SK-N-SH (cell line): ENCODE data around the gene RAD51B. TPM values are rescaled to one million over a fixed set of nuclear protein-coding genes. Genes with fewer than 3 reads are reported as not detected.

Experiments used
- CTCF ChIA-PET: fragments of 300-600, 350-600 bp; formaldehyde crosslinking; extraction: SDS; loops from one replicate; lab custom pipeline; 2021; lab: Yijun Ruan, JAX
- POLR2A ChIA-PET: fragments of 350-600 bp; sonication (Branson Sonifier 250); formaldehyde crosslinking; extraction: SDS; loops from one replicate; lab custom pipeline; 2020; ENCODE audit warnings: antibody characterized with exemption, inconsistent platforms; lab: Yijun Ruan, JAX
- DNase-seq: peaks from one replicate; pipeline ENCODE4 v3.0.0; 2012
- H2AFZ ChIP-seq: fragments of 200-600 bp; sonication (generic); 2 replicates; pipeline ENCODE4 v1.8.1; 2016; ENCODE audit warnings: antibody characterized with exemption, mild to moderate bottlenecking, low read depth
- H3F3A ChIP-seq: fragments of 200-600 bp; sonication (generic); replicated peaks from 2 replicates; pipeline ENCODE3; 2016; ENCODE audit warnings: antibody characterized with exemption, mild to moderate bottlenecking; ENCODE audit not compliant: insufficient read depth
- H3K27ac ChIP-seq, 2 experiments: fragments of 200-500 bp in 1 of 2; fragments of 200-600 bp in 1 of 2; sonication (Bioruptor generic) in 1 of 2; sonication (generic), shearing (Covaris generic) in 1 of 2; 2 replicates each; pipeline versions ENCODE4 v1.5.1 to v1.6.1; 2014 to 2016; ENCODE audit warnings: low read depth in 2 of 2, inconsistent platforms in 1 of 2, low read length in 1 of 2, mild to moderate bottlenecking in 1 of 2, mixed read lengths in 1 of 2
- H3K27me3 ChIP-seq: fragments of 200-600 bp; sonication (generic), shearing (Covaris generic); 2 replicates; pipeline ENCODE4 v1.6.1; 2016; ENCODE audit warnings: mixed run types; ENCODE audit not compliant: insufficient read depth
- H3K36me3 ChIP-seq, 2 experiments: fragments of 200-500 bp in 1 of 2; fragments of 200-600 bp in 1 of 2; sonication (Bioruptor generic) in 1 of 2; sonication (generic) in 1 of 2; replicated peaks in 1 of 2; 2 replicates each; pipeline versions ENCODE3 to v1.5.1; 2014 to 2016; ENCODE audit warnings: low read length in 1 of 2, mild to moderate bottlenecking in 1 of 2; ENCODE audit not compliant: insufficient read depth in 2 of 2, control insufficient read depth in 1 of 2
- H3K4me1 ChIP-seq, 2 experiments: fragments of 200-500 bp in 1 of 2; fragments of 200-600 bp in 1 of 2; sonication (Bioruptor generic) in 1 of 2; sonication (generic), shearing (Covaris generic) in 1 of 2; 2 replicates each; pipeline versions ENCODE4 v1.5.1 to v1.6.1; 2014 to 2016; ENCODE audit warnings: low read depth in 1 of 2, low read length in 1 of 2, mixed run types in 1 of 2; ENCODE audit not compliant: insufficient read depth in 2 of 2, control insufficient read depth in 1 of 2
- H3K4me2 ChIP-seq: fragments of 200-600 bp; sonication (generic), shearing (Covaris generic); 2 replicates; pipeline ENCODE4 v1.6.1; 2017; ENCODE audit warnings: mixed run types
- H3K4me3 ChIP-seq, 2 experiments: fragments of 200-500 bp in 1 of 2; fragments of 200-600 bp in 1 of 2; sonication (Bioruptor generic) in 1 of 2; sonication (generic), shearing (Covaris generic) in 1 of 2; 2 replicates each; pipeline versions ENCODE4 v1.5.1 to v1.8.1; 2014 to 2016; ENCODE audit warnings: low read depth in 2 of 2, inconsistent platforms in 1 of 2, low read length in 1 of 2, mild to moderate bottlenecking in 1 of 2, mixed read lengths in 1 of 2, moderate library complexity in 1 of 2
- H3K79me2 ChIP-seq: fragments of 200-600 bp; sonication (generic); 2 replicates; pipeline ENCODE4 v1.8.1; 2017; ENCODE audit warnings: mild to moderate bottlenecking; ENCODE audit not compliant: insufficient read depth
- H3K9ac ChIP-seq: fragments of 200-600 bp; sonication (generic); 2 replicates; pipeline ENCODE4 v1.6.1; 2017; ENCODE audit warnings: mixed run types
- H3K9me2 ChIP-seq: fragments of 200-600 bp; sonication (generic); 2 replicates; pipeline ENCODE4 v1.6.1; 2017; ENCODE audit warnings: mixed run types
- H3K9me3 ChIP-seq: fragments of 200-600 bp; sonication (generic); 2 replicates; pipeline ENCODE4 v1.6.1; 2017; ENCODE audit warnings: mixed run types, mild to moderate bottlenecking, moderate library complexity
- H4K20me1 ChIP-seq: fragments of 200-600 bp; sonication (generic); 2 replicates; pipeline ENCODE4 v1.6.1; 2017; ENCODE audit warnings: mild to moderate bottlenecking, mixed run types; ENCODE audit not compliant: insufficient read depth
- CHD2 ChIP-seq: fragments of 150-350 bp; IDR thresholded peaks from 2 replicates; pipeline ENCODE4 v1.6.1; 2018; ENCODE audit warnings: low read length; ENCODE audit not compliant: partially characterized antibody
- ELF1 ChIP-seq: IDR thresholded peaks from 2 replicates; pipeline ENCODE4 v1.4.0; 2012
- EP300 ChIP-seq, 2 experiments: IDR thresholded peaks; 2 replicates each; pipeline versions ENCODE4 v1.4.0 to v1.6.1; 2012; ENCODE audit warnings: borderline replicate concordance in 1 of 2, low read depth in 1 of 2, low read length in 1 of 2
- EZH2phosphoT487 ChIP-seq: fragments of 200-600 bp; sonication (generic); IDR thresholded peaks from 2 replicates; pipeline ENCODE4 v1.6.1; 2017; ENCODE audit warnings: low read depth, mixed run types, mild to moderate bottlenecking, antibody characterized with exemption, moderate library complexity, borderline replicate concordance
- FOSL2 ChIP-seq: IDR thresholded peaks from 2 replicates; pipeline ENCODE4 v1.4.0; 2012; ENCODE audit warnings: low read depth, mild to moderate bottlenecking, moderate library complexity, borderline replicate concordance
- FOXJ3 ChIP-seq: sonication (generic); formaldehyde crosslinking; IDR thresholded peaks from 2 replicates; pipeline ENCODE4 v1.5.1; 2020; ENCODE audit warnings: mild to moderate bottlenecking, missing genetic modification reagents
- GABPA ChIP-seq: IDR thresholded peaks from 2 replicates; pipeline ENCODE4 v1.4.0; 2012; ENCODE audit warnings: low read depth, mild to moderate bottlenecking
- NFIC ChIP-seq: IDR thresholded peaks from 2 replicates; pipeline ENCODE4 v1.4.0; 2012; ENCODE audit warnings: borderline replicate concordance
- POLR2AphosphoS5 ChIP-seq: IDR thresholded peaks from 2 replicates; pipeline ENCODE4 v1.6.1; 2012; ENCODE audit warnings: low read depth, low read length
- RAD21 ChIP-seq: IDR thresholded peaks from 2 replicates; pipeline ENCODE4 v1.6.1; 2012; ENCODE audit warnings: mild to moderate bottlenecking, low read length
- RFX5 ChIP-seq: IDR thresholded peaks from 2 replicates; pipeline ENCODE4 v1.6.1; 2012; ENCODE audit warnings: mild to moderate bottlenecking, improper control_type of control experiment, low read length
- SMC3 ChIP-seq: IDR thresholded peaks from 2 replicates; pipeline ENCODE4 v1.6.1; 2012; ENCODE audit warnings: low read depth, low read length, improper control_type of control experiment
- TAF1 ChIP-seq: IDR thresholded peaks from 2 replicates; pipeline ENCODE4 v1.6.1; 2012; ENCODE audit warnings: low read depth, mild to moderate bottlenecking, low read length, moderate library complexity, borderline replicate concordance
- TCF12 ChIP-seq: IDR thresholded peaks from 2 replicates; pipeline ENCODE4 v1.4.0; 2012
- TEAD4 ChIP-seq: IDR thresholded peaks from 2 replicates; pipeline ENCODE4 v1.4.0; 2012; ENCODE audit warnings: mild to moderate bottlenecking, borderline replicate concordance; ENCODE audit not compliant: insufficient read depth
- YY1 ChIP-seq: IDR thresholded peaks from 2 replicates; pipeline ENCODE4 v1.4.0; 2012; ENCODE audit warnings: low read depth, mild to moderate bottlenecking
- whole genome bisulfite sequencing: methylation state at CpG from one replicate; pipeline ENCODE4 v1.1.6; 2017; ENCODE audit warnings: low lambda C conversion rate; 5-methylcytosine and 5-hydroxymethylcytosine counted together
- polyA plus RNA-seq, 3 experiments: library from polyadenylated mRNA; depleted of rRNA; stranded (reverse); fragments of >200 nt; gene quantifications; 2 replicates each; pipeline ENCODE4 v1.2.3, GENCODE V29; 2012
- TF ChIP-seq, protein P1 (sequence below): IDR thresholded peaks from 2 replicates; pipeline ENCODE4 v1.4.0; 2012; ENCODE audit warnings: low read depth, borderline replicate concordance
- TF ChIP-seq, protein P2 (sequence below): IDR thresholded peaks from 2 replicates; pipeline ENCODE4; 2012
- TF ChIP-seq, protein P3 (sequence below): IDR thresholded peaks from 2 replicates; pipeline ENCODE4 v1.6.1; 2012; ENCODE audit warnings: mild to moderate bottlenecking, low read depth, low read length, moderate library complexity
- TF ChIP-seq, protein P4 (sequence below): fragments of 150-350 bp; IDR thresholded peaks from 2 replicates; pipeline ENCODE4 v1.6.1; 2016; ENCODE audit warnings: mild to moderate bottlenecking, low read depth, low read length
- TF ChIP-seq, protein P5 (sequence below): IDR thresholded peaks from 2 replicates; pipeline ENCODE4 v1.4.0; 2012; ENCODE audit warnings: low read depth, borderline replicate concordance

Gene RAD51B
- polyA plus RNA-seq, 1 of the 3 experiments (the other 2 are of a cell fraction), result 6.0 TPM

DNA sequence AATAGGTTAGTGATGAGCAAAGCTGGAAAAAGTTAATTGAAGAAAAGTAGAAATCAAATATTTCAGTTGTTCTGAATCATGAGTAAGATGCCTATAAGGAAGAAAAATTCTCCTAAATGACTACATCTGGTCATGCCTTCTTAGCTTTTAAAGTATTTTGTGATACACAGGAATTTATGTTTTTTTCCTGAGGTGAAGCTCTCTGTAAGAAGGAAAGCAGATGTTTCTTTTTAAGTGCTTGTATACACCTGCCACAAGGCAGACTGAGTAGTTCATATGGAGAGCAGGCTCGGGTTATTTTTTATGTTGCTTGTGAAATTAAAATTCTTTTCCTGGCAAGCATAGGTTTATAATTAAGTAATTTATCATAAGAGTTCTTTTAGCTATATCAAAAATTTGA, 275.2 kb downstream of the RAD51B start:
- ChIA-PET POLR2A (no interaction called here), CTCF (no interaction called here)
- Histone ChIP-seq H3K36me3 (no peaks in the 10 kb centered on the region), H3K4me1 (no peaks in the 10 kb centered on the region; a peak in 1 of 4 replicates), H3K9ac (no peak overlapping the region), H3K4me2 (no peak overlapping the region), H3K9me2 (no peaks in the 10 kb centered on the region), H3F3A (peaks cover 3% of the 10 kb centered on the region), H3K4me3 (no peak overlapping the region), H3K9me3 (no peaks in the 10 kb centered on the region), H3K27ac (peak overlapping the region in 1 of 2 experiments; percentile 91; a peak in 1 of 4 replicates), H3K79me2 (no peaks in the 10 kb centered on the region), H4K20me1 (no peaks in the 10 kb centered on the region), H3K27me3 (no peaks in the 10 kb centered on the region), H2AFZ (no peak overlapping the region)
- no peak for DNase-seq
- peak in 1 of 2 experiments; percentile 37; a peak in 1 of 4 replicates for TF ChIP-seq EP300 (IDR thresholded peaks at IDR 0.05; ENCODE audit: borderline replicate concordance in 1 of 2, low read depth in 1 of 2, low read length in 1 of 2)
- TF ChIP-seq CHD2, result no peak
- no peak for TF ChIP-seq ELF1
- TF ChIP-seq SMC3, result no peak
- TF ChIP-seq NFIC, result no peak
- no peak for TF ChIP-seq YY1
- peak; percentile 48; the same call in 1 of the 2 replicates for TF ChIP-seq TCF12
- TF ChIP-seq, protein P1, sequence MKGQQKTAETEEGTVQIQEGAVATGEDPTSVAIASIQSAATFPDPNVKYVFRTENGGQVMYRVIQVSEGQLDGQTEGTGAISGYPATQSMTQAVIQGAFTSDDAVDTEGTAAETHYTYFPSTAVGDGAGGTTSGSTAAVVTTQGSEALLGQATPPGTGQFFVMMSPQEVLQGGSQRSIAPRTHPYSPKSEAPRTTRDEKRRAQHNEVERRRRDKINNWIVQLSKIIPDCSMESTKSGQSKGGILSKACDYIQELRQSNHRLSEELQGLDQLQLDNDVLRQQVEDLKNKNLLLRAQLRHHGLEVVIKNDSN, result no peak
- TF ChIP-seq, protein P2, sequence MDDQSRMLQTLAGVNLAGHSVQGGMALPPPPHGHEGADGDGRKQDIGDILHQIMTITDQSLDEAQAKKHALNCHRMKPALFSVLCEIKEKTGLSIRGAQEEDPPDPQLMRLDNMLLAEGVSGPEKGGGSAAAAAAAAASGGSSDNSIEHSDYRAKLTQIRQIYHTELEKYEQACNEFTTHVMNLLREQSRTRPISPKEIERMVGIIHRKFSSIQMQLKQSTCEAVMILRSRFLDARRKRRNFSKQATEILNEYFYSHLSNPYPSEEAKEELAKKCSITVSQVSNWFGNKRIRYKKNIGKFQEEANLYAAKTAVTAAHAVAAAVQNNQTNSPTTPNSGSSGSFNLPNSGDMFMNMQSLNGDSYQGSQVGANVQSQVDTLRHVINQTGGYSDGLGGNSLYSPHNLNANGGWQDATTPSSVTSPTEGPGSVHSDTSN, result no peak
- no peak for TF ChIP-seq TAF1
- 22% methylated on average over 1 of the region's 1 CpG for WGBS

DNA sequence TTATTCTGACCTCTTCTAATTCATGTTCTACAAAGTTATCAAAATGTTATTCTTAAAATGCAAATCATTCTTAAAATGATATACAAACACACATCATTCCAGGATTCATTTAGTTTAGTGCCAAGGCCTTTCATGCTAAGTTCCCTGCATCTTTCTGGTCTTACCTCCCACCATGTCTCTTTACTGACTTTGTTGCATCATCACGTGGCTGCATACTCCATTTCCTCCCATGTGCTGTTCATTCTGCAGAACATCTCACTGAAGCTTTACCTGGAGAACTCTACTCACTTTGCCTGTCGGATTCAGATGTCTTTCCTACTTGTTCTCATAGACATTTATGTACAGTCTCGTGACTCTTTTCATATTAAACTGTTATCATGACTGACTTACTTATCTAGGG, 278.1 kb downstream of the RAD51B start:
- no peaks in the 10 kb centered on the region; a peak in 1 of 4 replicates for H3K4me1 ChIP-seq
- no peak overlapping the region for H2AFZ ChIP-seq
- H3K4me3 ChIP-seq, result no peak overlapping the region
- no peak for DNase-seq
- no peak overlapping the region for H3K27ac ChIP-seq
- ChIA-PET POLR2A (no interaction called here), CTCF (no interaction called here)
- H3K27me3 ChIP-seq, result no peaks in the 10 kb centered on the region
- H3K9ac ChIP-seq, result no peak overlapping the region
- H3K9me2 ChIP-seq, result no peaks in the 10 kb centered on the region
- no peak overlapping the region for H3K4me2 ChIP-seq
- no peaks in the 10 kb centered on the region for H4K20me1 ChIP-seq
- no peaks in the 10 kb centered on the region for H3K79me2 ChIP-seq
- H3F3A ChIP-seq, result peaks cover 3% of the 10 kb centered on the region
- H3K9me3 ChIP-seq, result peaks cover 10% of the 10 kb centered on the region; the same call in 1 of the 2 replicates
- 76% methylated on average over 3 of the region's 3 CpGs for WGBS
- no peaks in the 10 kb centered on the region for H3K36me3 ChIP-seq
- TF ChIP-seq FOXJ3, result no peak
- TF ChIP-seq EZH2phosphoT487, result no peak
- TF ChIP-seq, protein P3, sequence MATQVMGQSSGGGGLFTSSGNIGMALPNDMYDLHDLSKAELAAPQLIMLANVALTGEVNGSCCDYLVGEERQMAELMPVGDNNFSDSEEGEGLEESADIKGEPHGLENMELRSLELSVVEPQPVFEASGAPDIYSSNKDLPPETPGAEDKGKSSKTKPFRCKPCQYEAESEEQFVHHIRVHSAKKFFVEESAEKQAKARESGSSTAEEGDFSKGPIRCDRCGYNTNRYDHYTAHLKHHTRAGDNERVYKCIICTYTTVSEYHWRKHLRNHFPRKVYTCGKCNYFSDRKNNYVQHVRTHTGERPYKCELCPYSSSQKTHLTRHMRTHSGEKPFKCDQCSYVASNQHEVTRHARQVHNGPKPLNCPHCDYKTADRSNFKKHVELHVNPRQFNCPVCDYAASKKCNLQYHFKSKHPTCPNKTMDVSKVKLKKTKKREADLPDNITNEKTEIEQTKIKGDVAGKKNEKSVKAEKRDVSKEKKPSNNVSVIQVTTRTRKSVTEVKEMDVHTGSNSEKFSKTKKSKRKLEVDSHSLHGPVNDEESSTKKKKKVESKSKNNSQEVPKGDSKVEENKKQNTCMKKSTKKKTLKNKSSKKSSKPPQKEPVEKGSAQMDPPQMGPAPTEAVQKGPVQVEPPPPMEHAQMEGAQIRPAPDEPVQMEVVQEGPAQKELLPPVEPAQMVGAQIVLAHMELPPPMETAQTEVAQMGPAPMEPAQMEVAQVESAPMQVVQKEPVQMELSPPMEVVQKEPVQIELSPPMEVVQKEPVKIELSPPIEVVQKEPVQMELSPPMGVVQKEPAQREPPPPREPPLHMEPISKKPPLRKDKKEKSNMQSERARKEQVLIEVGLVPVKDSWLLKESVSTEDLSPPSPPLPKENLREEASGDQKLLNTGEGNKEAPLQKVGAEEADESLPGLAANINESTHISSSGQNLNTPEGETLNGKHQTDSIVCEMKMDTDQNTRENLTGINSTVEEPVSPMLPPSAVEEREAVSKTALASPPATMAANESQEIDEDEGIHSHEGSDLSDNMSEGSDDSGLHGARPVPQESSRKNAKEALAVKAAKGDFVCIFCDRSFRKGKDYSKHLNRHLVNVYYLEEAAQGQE, result no peak
- no peak for TF ChIP-seq FOSL2
- TF ChIP-seq TEAD4, result no peak
- TF ChIP-seq GABPA, result no peak
- TF ChIP-seq, protein P4, sequence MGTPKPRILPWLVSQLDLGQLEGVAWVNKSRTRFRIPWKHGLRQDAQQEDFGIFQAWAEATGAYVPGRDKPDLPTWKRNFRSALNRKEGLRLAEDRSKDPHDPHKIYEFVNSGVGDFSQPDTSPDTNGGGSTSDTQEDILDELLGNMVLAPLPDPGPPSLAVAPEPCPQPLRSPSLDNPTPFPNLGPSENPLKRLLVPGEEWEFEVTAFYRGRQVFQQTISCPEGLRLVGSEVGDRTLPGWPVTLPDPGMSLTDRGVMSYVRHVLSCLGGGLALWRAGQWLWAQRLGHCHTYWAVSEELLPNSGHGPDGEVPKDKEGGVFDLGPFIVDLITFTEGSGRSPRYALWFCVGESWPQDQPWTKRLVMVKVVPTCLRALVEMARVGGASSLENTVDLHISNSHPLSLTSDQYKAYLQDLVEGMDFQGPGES, result no peak
- TF ChIP-seq, protein P5, sequence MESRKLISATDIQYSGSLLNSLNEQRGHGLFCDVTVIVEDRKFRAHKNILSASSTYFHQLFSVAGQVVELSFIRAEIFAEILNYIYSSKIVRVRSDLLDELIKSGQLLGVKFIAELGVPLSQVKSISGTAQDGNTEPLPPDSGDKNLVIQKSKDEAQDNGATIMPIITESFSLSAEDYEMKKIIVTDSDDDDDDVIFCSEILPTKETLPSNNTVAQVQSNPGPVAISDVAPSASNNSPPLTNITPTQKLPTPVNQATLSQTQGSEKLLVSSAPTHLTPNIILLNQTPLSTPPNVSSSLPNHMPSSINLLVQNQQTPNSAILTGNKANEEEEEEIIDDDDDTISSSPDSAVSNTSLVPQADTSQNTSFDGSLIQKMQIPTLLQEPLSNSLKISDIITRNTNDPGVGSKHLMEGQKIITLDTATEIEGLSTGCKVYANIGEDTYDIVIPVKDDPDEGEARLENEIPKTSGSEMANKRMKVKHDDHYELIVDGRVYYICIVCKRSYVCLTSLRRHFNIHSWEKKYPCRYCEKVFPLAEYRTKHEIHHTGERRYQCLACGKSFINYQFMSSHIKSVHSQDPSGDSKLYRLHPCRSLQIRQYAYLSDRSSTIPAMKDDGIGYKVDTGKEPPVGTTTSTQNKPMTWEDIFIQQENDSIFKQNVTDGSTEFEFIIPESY, result no peak
- TF ChIP-seq RAD21, result no peak
- TF ChIP-seq POLR2AphosphoS5, result no peak
- no peak for TF ChIP-seq RFX5
- TF ChIP-seq ELF1, result no peak
